MV-4-11 (cell line): ENCODE results near the gene MESP1.
A peak's percentile ranks its signal among the peaks of the same experiment; 100 is the strongest.

Experiments
- DNase-seq: peaks from one replicate; lab custom pipeline; 2025; lab: John Stamatoyannopoulos, UW

MESP1 gene

DNA sequence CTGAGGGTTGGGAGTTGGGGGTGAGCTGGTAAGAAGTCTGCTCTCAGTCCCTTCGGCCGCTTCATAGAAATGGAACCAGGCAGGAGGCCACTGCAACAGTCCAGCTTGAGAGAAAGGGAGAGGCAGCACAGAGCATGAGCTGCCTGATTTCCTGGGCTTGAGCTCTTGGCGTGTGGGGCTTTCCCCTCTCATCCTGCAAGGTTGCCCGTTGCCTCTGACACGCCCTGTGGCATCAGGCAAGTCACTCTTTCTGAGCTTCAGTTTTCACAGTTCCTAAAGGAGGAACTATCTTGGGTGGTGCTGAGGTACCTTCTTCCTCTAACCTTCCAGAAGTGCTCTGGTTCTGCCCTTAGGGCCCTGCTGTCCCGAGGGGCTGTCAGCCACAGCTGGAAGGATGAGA is 30.0 kb upstream of the MESP1 start:
- peak; percentile 71 for DNase-seq

DNA sequence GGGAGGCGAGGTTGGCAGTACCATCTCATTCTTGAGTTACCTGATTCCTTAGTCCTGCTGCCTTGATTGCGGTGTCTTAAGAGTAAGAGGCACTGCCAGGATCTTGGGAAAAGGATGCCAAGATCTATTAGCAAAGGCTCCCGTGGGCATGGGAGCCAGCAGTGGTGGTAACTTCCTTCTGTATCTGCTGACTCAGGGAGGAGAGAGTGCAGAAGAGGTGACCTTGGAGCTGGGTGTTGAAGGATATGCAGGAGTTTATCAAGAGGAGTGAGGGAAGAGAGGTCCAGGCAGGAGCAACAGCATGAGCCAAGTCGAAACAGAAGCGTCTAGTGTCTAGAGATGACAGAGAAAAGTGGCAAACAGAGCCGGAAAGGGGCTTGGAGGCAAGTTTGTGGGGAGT is 29.6 kb upstream of the MESP1 start:
- DNase-seq = no peak

DNA sequence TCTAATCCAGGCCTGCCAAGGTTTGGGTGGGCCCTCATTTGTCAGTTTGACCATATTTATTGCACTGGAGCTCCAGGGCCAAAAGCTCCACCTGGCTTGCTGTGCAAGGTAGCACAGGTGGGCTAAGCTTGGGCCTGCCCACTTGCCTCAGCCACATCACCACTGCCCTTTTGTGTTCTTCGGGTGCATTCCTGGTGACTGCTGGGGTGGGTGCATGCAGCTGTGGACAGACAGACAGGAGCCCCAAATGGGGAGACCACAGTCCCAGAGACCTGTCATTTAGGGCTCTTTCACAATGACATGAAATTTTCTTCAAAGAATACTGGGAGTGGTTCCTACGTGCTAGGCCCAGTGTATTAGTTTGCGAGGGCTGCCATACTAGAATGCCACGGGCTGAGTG is 27.8 kb upstream of the MESP1 start:
- no peak for DNase-seq

DNA sequence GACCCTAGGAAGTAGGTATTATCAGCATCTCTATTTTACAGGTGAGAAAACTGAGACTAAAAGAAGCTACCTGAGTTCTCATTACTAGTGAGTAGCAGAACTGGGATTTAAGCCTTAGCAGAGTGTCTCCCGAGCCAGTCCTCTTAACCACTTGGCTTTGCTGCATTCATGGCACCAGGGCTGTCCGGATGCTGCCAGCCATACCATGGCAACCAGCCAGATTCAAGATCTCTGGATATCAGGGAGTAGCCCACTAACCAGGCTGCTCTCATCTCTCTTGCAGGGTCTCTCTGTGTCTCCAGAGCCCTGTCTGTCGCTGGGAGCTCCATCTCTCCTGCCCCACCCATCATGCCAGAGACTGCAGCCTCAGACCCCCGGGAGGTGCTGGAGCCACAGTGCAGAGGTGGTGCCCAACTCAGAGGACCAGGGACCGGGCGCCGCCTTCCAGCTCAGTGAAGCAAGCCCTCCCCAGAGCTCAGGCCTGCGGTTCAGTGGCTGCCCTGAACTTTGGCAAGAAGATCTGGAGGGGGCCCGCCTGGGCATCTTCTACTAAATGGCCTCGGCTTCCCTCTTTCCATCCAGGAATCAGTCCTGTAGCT is 26.8 kb upstream of the MESP1 start:
- no peak for DNase-seq

DNA sequence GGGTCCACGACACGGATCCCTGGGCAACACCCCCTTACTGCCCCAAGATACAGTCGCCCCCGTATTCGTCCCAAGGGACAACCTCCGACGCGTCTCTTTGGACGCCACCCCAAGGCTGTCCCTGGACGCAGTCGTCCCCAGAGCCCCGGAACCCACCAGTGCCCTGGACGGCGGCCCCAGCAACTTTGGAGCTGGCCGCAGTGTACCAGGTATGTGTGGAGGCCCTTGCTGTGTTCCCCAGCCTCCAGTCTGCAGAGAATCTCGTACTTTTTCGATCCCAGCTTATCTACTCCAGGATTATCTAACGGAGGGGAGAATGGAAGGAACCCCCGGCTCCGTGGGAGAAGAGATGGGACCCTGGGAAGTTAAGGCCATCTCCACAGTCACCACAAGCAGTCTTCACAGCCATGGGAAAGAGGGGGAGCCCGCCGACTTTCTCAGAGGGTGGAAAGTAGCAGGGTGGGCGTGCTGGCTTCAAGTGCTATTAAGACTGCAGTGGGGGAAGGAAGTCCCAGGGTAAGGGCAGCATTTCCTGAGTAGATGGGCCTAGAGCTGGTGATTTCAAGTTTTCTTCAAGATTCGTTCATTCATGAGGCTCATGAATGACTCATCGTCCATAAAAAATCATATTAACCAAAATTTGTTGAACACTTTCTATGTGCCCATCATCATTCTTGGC is 26.2 kb upstream of the MESP1 start:
- DNase-seq = no peak

DNA sequence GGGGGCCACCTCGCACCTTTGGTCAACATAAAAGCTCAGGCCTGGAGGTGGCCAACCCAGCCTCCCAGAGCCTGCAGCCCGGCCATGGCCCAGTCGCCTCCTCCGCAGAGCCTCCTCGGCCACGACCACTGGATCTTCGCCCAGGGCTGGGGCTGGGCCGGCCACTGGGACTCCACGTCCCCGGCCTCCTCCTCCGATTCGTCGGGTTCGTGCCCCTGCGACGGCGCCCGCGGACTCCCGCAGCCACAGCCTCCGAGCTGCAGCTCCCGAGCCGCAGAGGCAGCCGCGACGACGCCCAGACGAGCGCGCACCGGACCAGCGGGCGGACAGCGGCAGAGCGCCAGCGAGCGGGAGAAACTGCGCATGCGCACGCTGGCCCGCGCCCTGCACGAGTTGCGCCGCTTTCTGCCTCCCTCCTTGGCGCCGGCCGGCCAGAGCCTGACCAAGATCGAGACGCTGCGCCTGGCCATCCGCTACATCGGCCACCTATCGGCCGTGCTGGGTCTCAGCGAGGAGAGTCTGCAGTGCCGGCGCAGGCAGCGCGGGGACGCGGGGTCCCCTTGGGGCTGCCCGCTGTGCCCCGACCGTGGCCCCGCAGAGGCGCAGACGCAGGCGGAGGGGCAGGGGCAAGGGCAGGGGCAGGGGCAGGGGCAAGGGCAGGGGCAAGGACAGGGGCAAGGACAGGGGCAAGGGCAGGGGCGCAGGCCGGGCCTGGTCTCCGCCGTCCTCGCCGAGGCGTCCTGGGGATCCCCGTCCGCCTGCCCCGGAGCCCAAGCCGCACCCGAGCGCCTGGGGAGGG is 25.4 kb upstream of the MESP1 start, which contains the start of gene MESP2:
Gene MESP2, plus strand, starts transcription at position 59 of the 799 bp plus-strand sequence. Its CDS starts 26 bp downstream, at position 85.
- peak; percentile 55 for DNase-seq

DNA sequence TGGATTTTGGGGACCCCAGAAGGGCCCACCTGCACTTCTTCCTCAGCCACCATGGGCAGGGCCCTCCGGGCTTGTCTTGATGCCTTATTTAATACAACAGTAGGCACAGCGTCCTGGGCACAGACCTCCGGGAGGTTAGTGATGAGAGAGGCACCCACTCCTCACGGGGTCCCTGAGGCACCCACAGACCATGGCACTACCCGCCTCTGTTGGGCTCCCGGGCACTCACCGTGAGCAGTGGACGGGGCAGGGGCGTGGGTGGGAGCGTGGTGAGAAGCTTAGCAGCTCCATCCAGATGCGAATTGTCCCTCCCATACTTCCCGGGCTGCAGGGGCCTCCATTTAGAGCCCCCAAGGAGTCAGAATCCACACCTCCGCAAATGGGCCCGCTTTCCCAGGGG is 24.8 kb upstream of the MESP1 start:
- DNase-seq = no peak

DNA sequence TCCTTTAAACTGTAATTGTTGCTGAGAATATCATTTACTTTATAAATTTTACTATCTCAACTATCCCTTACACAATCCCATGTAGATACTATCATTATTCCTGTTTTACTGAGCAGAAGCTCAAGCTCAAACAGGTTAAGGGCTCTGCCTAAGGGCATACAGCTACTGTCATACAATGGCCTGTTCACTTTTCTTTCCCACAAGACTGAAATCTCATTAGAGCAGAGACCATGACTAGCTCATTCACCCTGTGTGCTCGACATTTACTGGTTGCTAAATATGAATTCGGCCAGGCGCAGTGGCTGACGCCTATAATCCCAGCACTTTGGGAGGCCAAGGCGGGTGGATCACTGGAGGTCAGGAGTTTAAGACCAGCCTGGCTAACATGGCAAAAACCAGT is 23.4 kb upstream of the MESP1 start:
- DNase-seq = no peak

DNA sequence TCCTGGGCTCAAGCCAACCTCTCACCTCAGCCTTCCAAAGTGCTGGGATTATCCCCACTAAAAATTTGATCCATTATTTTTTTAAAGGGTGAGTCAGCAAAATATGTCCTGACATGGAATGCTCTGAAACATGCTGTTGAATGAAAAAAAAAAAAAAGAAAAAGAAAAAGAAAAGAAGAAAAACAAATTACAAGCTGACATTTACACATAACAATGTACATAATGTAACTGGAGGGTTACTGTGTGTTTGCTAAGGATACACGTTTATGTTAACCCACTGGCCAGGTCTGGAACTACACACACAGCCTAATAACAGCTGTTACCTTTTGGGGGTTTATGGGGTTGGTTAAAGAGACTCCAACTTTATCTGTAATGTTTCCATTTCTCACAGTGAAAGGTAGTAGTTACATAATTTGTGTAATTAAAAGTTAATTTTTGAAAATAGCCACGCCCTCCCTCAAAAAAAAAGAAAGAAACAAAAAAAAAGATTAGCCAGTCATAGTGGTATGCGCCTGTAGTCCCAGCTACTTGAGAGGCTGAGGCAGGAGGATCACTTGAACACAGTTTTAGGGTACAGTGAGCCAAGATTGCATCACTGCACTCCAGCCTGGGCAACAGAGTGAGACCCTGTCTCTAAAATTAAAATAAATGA is 22.0 kb upstream of the MESP1 start:
- DNase-seq = no peak

DNA sequence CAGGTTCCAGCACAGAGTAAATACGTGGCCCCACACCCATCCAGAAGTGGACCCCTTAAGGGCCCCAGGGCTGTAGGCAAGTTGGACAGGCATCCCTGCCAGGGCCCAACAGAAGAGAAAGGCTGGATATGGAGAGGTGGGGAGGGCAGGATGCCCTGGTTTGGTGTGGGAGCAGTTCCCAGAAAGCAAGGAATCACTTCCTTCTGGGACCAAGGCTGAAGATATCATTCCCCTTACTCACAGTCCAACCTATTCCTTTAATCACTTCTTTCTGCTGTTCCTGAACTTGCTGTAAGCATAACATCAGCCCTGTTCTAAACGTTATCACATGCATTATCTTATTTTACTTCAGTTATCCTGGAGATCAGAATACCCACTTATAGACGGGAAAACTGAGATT is 19.0 kb upstream of the MESP1 start:
- DNase-seq = no peak

DNA sequence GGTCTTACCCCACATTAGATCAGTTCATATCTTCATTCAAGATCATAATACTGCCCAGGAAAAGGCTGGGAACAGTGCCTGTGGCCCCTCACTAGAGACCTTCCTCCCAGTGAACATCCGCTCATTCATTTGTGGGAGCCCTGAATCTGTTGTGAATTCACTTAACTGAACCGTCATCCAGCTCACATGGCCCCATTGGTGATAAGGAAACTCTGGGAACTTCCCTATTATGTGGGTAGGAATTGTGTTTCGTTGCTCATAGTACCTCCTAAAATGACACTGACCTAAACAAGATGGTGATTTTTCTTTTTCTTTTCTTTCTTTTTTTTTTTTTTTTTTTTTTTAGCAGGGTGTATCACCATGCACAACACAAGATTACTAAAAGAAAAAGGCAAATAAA is 18.3 kb upstream of the MESP1 start:
- no peak for DNase-seq

DNA sequence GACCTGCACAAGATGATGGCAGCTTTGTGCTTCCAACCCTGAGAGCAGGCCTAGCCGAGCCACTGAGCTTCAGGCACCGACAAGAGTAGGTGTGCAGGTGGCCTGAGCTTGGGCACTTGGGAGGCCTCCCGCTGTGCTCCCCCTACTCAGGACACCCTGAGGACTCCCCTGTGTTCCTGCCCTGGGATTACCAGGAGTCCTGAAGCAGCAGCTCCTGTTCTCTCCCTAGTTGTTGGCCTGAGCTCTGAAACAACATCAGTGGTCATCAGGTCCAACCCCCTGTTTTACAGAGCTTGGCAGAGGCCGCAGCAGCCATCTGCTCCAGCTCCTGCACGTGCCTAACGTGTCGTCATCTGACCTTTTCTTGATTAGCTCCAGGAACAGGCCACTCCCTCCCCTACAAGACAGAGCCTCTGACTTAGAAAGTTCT is 17.0 kb upstream of the MESP1 start:
- no peak for DNase-seq

DNA sequence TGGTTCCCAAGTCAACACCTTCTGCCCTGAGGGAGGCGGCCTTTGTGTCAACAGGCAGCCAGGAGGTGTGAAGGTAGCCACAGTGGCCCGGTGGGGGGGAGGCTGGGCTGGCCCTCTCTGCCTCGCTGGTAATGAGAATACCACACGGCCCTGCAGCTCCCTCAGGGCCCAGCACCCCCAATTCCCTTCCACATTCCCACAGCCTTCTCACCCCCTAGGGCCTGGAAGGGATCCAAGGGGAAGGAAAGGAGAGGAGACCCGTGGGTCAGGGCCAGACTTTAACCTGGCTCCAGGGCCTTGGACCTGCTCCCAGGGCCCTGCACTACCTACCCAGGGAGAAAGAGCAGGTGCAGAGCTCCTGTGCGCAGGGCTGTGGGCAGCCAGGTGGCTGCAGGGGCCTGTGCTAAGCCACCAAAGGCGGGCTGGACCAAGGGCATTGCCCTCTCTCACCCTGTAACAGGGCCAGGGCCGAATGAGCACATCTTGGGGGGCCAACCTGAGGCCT is 16.4 kb upstream of the MESP1 start:
- DNase-seq = no peak

DNA sequence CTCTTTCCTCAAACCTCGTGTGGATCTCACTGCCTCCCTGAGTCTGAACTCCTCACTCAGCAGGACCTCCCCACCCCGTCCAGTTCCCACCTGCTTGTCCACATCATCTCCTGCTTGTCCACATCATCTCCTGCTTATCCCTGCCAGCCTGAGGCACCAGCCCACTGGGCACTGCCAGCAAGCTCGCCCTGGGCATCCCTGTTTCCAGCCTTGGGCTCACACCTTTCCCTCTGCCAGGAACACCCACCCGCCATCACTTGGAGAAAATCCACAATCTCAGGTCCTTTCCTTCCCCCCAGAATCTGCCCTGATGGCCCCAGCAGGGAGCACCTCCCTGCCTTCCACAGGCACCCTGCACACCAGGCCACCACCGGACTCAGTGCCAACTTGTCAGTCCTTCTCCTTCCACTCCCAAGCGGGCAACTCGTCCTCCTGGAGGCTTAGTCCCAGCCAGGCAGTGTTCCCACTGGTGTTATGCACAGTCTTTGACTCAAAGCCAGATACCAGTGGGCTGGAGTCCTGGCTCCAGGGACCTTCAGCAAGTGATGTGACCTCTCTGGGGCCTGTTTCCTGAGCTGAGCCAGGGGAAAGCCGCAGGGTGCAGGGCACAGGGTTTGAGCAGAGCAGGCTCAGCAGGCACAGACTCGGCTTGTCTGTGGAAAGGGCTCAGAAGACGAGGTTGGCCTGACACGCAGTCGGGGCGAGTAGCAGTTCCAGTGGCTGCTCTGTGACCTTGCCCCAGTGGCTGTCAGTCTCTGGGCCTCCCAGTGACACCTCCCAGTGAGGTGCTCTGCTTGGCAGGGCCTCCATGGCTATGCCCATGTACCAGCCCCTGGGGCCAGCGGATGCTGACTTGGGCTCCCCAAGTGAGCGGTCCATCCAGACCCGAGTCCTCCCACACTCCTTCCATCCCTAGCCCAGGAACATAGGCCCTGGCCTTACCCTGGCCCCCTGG is 15.6 kb upstream of the MESP1 start:
- DNase-seq = no peak

DNA sequence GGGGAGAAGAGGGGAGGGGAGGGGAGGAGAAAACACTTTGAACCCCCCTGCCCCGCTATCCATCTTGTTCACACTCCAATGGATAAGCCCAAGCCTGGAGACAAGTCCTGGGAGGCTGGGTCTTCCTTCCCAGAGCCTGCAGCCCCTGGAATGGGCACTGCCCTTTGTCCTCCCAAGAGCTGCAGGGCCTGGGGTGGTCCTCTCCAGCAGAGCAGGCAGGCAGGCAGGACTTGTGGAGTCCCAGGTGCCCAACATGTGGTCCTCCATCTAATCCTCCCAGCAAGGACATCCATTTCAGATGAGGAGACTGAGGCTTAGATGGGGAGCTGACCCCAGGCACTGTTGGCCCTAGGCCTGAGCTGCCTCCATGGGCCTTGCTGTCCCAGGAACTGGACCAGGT is 14.6 kb upstream of the MESP1 start:
- DNase-seq = no peak

DNA sequence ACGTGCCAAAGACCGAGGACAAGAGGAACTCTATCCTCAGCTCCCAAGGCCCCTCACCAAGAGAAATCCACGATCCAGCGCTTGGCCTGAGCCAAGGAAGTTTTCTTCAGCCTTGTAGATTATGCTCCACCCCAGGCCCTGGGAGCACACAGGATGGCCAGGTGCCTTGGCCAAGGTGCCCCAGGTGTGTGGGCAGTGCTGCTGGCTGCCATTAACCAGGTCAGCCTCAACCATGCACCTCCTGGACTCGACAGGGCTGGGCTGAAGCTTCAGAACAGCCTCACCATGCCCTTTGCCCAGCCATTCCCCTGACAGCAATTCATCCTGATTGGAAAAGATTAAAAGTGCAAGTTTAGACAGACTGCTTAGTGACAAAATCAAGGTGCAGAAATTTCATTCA is 10.9 kb upstream of the MESP1 start:
- DNase-seq = no peak

DNA sequence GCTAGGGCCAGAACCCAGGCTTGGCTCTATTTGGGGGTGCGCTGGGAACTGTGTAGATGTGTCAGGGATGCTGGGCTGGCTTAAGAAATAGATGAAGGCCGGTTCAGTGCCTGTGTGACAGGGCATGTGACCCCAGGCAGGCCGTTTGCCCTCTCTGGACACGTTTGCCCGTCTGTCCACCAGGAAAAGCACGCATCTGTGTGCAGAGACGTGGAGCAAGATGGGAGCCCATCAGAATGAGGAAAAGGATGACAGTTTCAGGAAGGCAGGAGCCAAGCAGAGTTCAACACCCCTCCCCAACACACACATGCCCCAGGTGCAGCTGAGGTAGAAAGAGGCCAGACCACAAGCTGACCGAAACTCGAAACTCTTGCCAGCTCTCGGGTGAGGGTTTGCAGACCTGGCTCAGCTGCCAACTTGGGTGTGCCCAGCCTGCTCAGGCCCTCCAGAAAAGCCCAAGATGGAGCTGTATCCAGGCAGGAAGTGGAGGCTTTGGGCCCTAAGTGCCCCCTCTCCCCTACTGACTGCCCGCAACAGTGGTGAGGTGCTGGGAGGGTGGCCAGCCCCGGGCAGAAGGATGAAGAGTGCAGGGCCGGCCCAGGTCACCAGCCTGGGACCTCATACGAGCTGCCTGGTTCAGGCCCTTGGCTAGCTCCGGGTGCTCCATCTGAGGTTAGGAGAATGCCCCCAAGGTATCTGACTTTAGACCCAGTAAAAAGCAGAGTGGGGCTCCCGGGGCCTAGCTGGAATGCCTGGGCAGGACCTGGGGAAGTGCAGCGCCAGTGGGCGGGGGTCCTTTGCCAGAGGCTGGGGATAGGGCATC is 10.2 kb upstream of the MESP1 start:
- DNase-seq = no peak

DNA sequence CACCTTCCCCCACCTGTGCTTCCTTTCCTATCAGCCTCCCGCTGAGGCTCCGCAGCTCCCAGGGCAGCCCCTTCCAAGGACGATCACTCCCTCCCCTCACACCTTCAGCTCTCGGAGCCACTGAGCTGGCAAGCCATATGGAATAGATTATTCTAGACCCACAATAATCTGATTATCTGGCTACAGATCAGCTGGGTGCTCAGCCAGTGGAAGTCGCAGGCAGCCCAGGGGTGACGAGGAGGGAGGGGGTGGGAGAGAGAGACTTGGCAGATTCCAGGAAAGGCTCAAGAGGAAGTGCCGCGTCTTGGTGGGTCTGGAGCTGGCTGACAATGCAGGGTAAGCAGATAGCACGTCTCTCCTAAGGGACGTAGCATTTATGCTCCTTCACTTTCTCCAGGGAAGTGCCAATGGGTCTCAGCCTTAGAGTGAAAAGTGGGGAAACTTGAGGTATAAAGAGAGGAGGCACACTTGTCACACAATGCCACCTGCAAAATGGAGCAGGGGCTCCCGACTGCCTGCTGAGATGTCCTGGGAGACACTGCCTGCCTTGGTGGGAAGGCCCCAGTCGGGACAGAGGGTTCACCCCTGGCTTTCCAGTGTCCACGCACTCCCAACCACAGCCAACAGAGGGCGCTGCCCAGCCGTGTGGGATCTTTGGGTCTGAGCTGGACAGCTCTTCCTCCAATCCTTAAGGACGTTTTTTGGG is 9.4 kb upstream of the MESP1 start:
- DNase-seq = peak; percentile 35

DNA sequence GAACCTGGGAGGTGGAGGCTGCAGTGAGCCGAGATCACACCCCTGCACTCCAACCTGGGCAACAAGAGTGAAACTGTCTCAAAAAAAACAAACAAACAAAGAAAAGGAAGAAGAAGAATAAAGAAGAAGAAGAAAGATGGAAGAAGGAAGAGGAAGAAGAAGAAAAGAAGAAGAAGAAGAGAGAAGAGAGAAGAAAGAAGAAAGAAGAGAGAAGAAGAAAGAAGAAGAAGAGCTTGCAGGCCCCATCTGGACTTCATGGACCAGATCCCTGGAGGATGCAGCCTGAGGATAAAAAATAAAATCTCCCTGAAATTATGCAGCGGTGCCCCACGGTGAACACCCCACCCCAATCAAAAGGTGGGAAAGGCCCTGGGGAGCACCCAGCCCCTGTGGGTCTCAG is 8.8 kb upstream of the MESP1 start:
- DNase-seq = no peak

DNA sequence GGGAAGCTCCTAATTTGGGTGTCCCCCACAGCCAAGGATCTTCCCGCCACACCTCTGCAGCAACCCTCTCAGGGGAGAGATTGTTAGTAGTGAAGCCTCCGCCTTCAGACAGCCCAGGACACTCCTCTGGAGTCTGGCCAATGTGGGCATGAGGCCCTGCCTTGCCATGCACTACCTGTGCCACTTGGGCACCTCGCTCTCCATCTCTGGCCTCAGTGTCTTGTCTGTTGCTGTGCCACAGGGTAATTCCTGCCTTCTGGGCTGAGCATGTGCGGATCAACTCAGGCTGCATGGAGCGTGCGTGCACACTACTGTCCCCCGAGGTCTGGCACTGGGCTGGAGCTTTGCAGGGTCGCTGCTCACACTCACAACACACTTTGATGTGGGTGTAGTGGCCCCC is 7.9 kb upstream of the MESP1 start:
- DNase-seq = no peak
